Peyer's patch (tissue), 4 donors: Measurements from ENCODE around the gene SPTB.

ENCODE experiments used
- CTCF ChIP-seq, 6 experiments: fragments of 450-650 bp in 4 of 6; fragments of 200-600 bp in 2 of 6; sonication (generic) in 1 of 6; IDR thresholded peaks; one replicate each; pipeline ENCODE4 v1.5.1; 2017 to 2019; ENCODE audit warnings: antibody characterized with exemption in 6 of 6, mild to moderate bottlenecking in 3 of 6, moderate library complexity in 1 of 6
- POLR2A ChIP-seq, 2 donors: fragments of 450-650 bp; IDR thresholded peaks; one replicate each; pipeline ENCODE4 v1.5.1; 2017; ENCODE audit warnings: antibody characterized with exemption in 2 of 2, mild to moderate bottlenecking in 2 of 2, moderate library complexity in 2 of 2

- no peak for TF ChIP-seq CTCF (IDR thresholded peaks at IDR 0.05)
- TF ChIP-seq POLR2A (IDR thresholded peaks at IDR 0.05), result no peak
Observed at GRCh38 chr14:64906022-64906421, 26.3 kb upstream of the SPTB start.
